Measurements from ENCODE around the gene KCNQ2. TPM values are rescaled to one million over a fixed set of nuclear protein-coding genes. Genes with fewer than 3 reads are reported as not detected.

The KCNQ2 gene
- total RNA-seq, 1 experiment from 2014 or later, result 0.38 TPM

- no peak for DNase-seq
- CTCF ChIA-PET, result no interaction called here
- intact Hi-C loops (cut with micrococcal nuclease; ENCODE audit: unreplicated experiment), result no loop called here
- Mint-ChIP-seq H3K4me3 (ENCODE audit: low read depth, unreplicated experiment) (no peak overlapping the region), H3K27ac (ENCODE audit: unreplicated experiment) (no peak overlapping the region), H3K9me3 (ENCODE audit: low read depth, unreplicated experiment) (no peaks in the 10 kb centered on the region), H3K4me1 (ENCODE audit: low read depth, unreplicated experiment) (no peaks in the 10 kb centered on the region), H3K27me3 (ENCODE audit: unreplicated experiment) (peaks cover 75% of the 10 kb centered on the region), H3K36me3 (ENCODE audit: insufficient read depth, unreplicated experiment) (peaks cover 9% of the 10 kb centered on the region)
- no TSS peak for BruUV-seq (replicated peaks)
- TF ChIP-seq CTCF (IDR thresholded peaks at IDR 0.05; ENCODE audit: unreplicated experiment), result no peak
Observed at GRCh38 chr20:63430891-63431290, 41.6 kb downstream of the KCNQ2 start.

DNA sequence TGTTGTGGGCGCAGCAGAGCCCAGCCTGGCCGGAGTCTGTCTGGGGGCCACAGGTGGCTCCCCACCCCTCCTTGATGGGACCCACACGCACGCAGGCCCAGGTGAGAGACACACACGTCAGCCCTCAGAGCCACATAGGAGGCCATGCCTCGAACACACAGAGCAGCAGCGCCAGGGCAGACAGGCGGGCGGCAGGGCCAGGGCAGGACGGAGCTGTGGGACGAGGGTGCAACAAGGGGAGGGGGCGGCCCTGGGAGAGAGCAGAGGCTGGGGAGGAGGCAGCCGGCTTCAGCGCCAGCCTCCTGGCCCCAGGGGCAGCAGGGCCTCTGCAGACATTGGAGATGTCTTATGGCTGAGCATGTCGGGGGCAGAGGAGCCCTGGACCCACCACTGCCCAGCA is 42.5 kb downstream of the KCNQ2 start:
- peaks cover 8% of the 10 kb centered on the region for H3K36me3 Mint-ChIP-seq (ENCODE audit: insufficient read depth, unreplicated experiment)
- CTCF ChIA-PET, result no interaction called here
- BruUV-seq (replicated peaks), result no TSS peak
- no peak overlapping the region for H3K27ac Mint-ChIP-seq (ENCODE audit: unreplicated experiment)
- no peaks in the 10 kb centered on the region for H3K9me3 Mint-ChIP-seq (ENCODE audit: low read depth, unreplicated experiment)
- intact Hi-C loops (cut with micrococcal nuclease; ENCODE audit: unreplicated experiment), result no loop called here
- H3K27me3 Mint-ChIP-seq (ENCODE audit: unreplicated experiment), result peaks cover 75% of the 10 kb centered on the region
- TF ChIP-seq CTCF (IDR thresholded peaks at IDR 0.05; ENCODE audit: unreplicated experiment), result no peak
- H3K4me1 Mint-ChIP-seq (ENCODE audit: low read depth, unreplicated experiment), result no peaks in the 10 kb centered on the region
- DNase-seq, result no peak
- no peak overlapping the region for H3K4me3 Mint-ChIP-seq (ENCODE audit: low read depth, unreplicated experiment)

DNA sequence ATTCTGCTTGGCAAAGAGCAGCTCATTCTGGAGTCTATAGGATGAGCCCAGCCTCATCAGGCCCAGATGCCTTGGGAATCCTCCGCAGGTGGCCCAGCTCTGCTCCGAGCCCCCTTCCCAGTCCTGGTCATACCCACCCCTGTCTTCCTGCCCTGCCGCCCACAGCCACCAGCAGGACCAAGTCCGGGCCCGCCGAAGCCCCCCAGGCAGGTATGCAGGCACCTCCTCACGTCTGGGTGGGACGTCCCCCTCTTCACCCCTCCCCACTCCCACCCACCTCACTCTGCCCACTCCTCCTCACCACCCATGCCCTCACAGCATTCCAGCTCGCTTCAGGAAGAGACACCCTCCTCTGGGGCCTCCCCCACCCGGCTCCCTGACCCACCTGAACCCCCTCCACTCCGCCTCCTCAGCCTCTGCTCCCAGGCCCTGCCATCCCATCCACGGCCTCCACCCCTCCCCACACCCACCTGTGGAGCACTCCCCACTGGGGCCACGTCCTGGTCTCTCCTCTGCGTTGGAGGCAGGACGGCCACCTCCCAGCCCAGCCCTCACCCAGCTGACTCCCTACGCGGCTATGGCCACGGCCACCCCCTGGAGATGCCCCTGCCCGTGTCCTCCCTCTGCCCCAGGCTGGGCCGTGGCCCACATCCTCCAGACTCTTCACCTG is 43.4 kb downstream of the KCNQ2 start:
- no peak overlapping the region for H3K4me3 Mint-ChIP-seq (ENCODE audit: low read depth, unreplicated experiment)
- H3K4me1 Mint-ChIP-seq (ENCODE audit: low read depth, unreplicated experiment), result no peaks in the 10 kb centered on the region
- H3K36me3 Mint-ChIP-seq (ENCODE audit: insufficient read depth, unreplicated experiment), result no peaks in the 10 kb centered on the region
- DNase-seq, result no peak
- H3K27me3 Mint-ChIP-seq (ENCODE audit: unreplicated experiment), result peaks cover 76% of the 10 kb centered on the region
- no peak overlapping the region for H3K27ac Mint-ChIP-seq (ENCODE audit: unreplicated experiment)
- BruUV-seq (replicated peaks), result no TSS peak
- intact Hi-C loops (cut with micrococcal nuclease; ENCODE audit: unreplicated experiment), result no loop called here
- CTCF ChIA-PET, result no interaction called here
- no peak for TF ChIP-seq CTCF (IDR thresholded peaks at IDR 0.05; ENCODE audit: unreplicated experiment)
- no peaks in the 10 kb centered on the region for H3K9me3 Mint-ChIP-seq (ENCODE audit: low read depth, unreplicated experiment)

DNA sequence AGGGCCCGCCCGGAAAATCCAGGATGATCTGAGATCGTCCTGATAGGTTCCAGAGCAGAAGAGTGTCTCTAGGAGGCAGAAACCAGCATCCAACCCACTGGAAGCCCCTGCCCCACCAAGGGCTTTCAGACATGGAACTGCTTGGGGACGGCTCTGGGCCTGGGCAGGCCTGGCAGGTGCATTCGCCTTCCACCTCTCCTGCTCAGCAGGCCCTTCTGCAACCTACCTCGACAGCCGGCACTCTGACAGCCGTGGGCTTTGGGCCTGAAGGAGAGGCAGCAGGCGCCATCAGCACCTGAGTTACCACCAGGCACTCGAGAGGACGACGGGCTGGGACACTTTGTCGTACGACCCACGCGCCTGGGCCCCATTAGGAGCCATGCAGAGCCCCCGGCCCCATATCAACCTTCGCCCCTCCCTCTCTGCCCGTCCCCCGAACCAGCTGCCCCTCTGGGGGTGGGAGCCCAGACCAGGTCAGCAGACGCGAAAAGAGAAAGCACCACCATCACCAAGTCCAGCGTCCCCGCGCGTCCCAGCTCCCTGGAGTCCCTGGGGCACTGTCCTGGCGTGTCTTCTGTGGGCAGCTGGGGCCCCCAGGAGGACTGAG is 44.6 kb downstream of the KCNQ2 start:
- no TSS peak for BruUV-seq (replicated peaks)
- intact Hi-C loops (cut with micrococcal nuclease; ENCODE audit: unreplicated experiment), result no loop called here

More for the DNA sequence above, 44.6 kb downstream of the KCNQ2 start:
- DNase-seq, result no peak
- peaks cover 83% of the 10 kb centered on the region for H3K27me3 Mint-ChIP-seq (ENCODE audit: unreplicated experiment)
- no peaks in the 10 kb centered on the region for H3K36me3 Mint-ChIP-seq (ENCODE audit: insufficient read depth, unreplicated experiment)
- no peaks in the 10 kb centered on the region for H3K9me3 Mint-ChIP-seq (ENCODE audit: low read depth, unreplicated experiment)
- no peak overlapping the region for H3K4me3 Mint-ChIP-seq (ENCODE audit: low read depth, unreplicated experiment)
- H3K27ac Mint-ChIP-seq (ENCODE audit: unreplicated experiment), result no peak overlapping the region
- CTCF ChIA-PET, result interaction anchor here (0.6 kb wide), 1 partner anchor 7 kb away, joined by 4 read pairs; no protein-coding TSS in a partner anchor
- TF ChIP-seq CTCF (IDR thresholded peaks at IDR 0.05; ENCODE audit: unreplicated experiment), result no peak
- H3K4me1 Mint-ChIP-seq (ENCODE audit: low read depth, unreplicated experiment), result no peaks in the 10 kb centered on the region
